KMS-11 (cell line): ENCODE measurements around the gene SP5.

ENCODE experiments used
- H2AFZ ChIP-seq: fragments of 200-600 bp; sonication (generic); 2 replicates; pipeline ENCODE4 v1.6.1; 2016; ENCODE audit warnings: antibody characterized with exemption, mixed run types, low read depth
- H3K27ac ChIP-seq: fragments of 200-600 bp; sonication (generic); 2 replicates; pipeline ENCODE4 v1.6.1; 2016; ENCODE audit warnings: mild to moderate bottlenecking, mixed run types
- H3K27me3 ChIP-seq: fragments of 200-600 bp; sonication (generic); 2 replicates; pipeline ENCODE4 v1.6.1; 2017; ENCODE audit warnings: mild to moderate bottlenecking, low read depth, mixed run types, moderate library complexity; ENCODE audit not compliant: insufficient read depth
- H3K36me3 ChIP-seq: fragments of 200-600 bp; sonication (generic); 2 replicates; pipeline ENCODE4 v1.6.1; 2017; ENCODE audit warnings: mild to moderate bottlenecking, mixed run types; ENCODE audit not compliant: insufficient read depth
- H3K4me1 ChIP-seq: fragments of 200-600 bp; sonication (generic); 2 replicates; pipeline ENCODE4 v1.6.1; 2016; ENCODE audit warnings: mild to moderate bottlenecking, low read depth, mixed run types; ENCODE audit not compliant: poor library complexity, severe bottlenecking
- H3K4me2 ChIP-seq: fragments of 200-600 bp; sonication (generic); 2 replicates; pipeline ENCODE4 v1.7.0; 2016; ENCODE audit warnings: mild to moderate bottlenecking, mixed run types
- H3K4me3 ChIP-seq: fragments of 200-600 bp; sonication (generic); IDR thresholded peaks from 2 replicates; pipeline ENCODE4 v1.6.1; 2017; ENCODE audit warnings: low read depth, low read length, mixed read lengths; ENCODE audit not compliant: insufficient read depth
- H3K79me2 ChIP-seq: fragments of 200-600 bp; sonication (generic); 2 replicates; pipeline ENCODE4 v1.6.1; 2016; ENCODE audit warnings: low read depth, mixed run types; ENCODE audit not compliant: insufficient read depth
- H3K9ac ChIP-seq: fragments of 200-600 bp; sonication (generic); 2 replicates; pipeline ENCODE4 v1.6.1; 2016; ENCODE audit warnings: mild to moderate bottlenecking, mixed run types
- H4K20me1 ChIP-seq: fragments of 200-600 bp; sonication (generic); 2 replicates; pipeline ENCODE4 v1.6.1; 2016; ENCODE audit warnings: mild to moderate bottlenecking, mixed run types; ENCODE audit not compliant: insufficient read depth
- TF ChIP-seq, protein P1 (sequence below): fragments of 200-600 bp; sonication (generic); conservative IDR thresholded peaks from 2 replicates; pipeline ENCODE4 v1.6.1; 2017; ENCODE audit warnings: low read depth, mild to moderate bottlenecking, antibody characterized with exemption, low read length, moderate library complexity, mixed read lengths

Gene SP5

GRCh38 chr2:170737821-170738220, 22.7 kb downstream of the SP5 start:
- Histone ChIP-seq H3K79me2 (no peaks in the 10 kb centered on the region), H3K4me2 (no peak overlapping the region), H3K27ac (no peak overlapping the region), H3K27me3 (no peaks in the 10 kb centered on the region), H3K36me3 (no peaks in the 10 kb centered on the region), H4K20me1 (no peaks in the 10 kb centered on the region), H3K4me3 (no peak overlapping the region), H3K9ac (no peak overlapping the region), H2AFZ (no peak overlapping the region), H3K4me1 (no peaks in the 10 kb centered on the region)
- TF ChIP-seq, protein P1, sequence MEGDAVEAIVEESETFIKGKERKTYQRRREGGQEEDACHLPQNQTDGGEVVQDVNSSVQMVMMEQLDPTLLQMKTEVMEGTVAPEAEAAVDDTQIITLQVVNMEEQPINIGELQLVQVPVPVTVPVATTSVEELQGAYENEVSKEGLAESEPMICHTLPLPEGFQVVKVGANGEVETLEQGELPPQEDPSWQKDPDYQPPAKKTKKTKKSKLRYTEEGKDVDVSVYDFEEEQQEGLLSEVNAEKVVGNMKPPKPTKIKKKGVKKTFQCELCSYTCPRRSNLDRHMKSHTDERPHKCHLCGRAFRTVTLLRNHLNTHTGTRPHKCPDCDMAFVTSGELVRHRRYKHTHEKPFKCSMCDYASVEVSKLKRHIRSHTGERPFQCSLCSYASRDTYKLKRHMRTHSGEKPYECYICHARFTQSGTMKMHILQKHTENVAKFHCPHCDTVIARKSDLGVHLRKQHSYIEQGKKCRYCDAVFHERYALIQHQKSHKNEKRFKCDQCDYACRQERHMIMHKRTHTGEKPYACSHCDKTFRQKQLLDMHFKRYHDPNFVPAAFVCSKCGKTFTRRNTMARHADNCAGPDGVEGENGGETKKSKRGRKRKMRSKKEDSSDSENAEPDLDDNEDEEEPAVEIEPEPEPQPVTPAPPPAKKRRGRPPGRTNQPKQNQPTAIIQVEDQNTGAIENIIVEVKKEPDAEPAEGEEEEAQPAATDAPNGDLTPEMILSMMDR = no peak

DNA sequence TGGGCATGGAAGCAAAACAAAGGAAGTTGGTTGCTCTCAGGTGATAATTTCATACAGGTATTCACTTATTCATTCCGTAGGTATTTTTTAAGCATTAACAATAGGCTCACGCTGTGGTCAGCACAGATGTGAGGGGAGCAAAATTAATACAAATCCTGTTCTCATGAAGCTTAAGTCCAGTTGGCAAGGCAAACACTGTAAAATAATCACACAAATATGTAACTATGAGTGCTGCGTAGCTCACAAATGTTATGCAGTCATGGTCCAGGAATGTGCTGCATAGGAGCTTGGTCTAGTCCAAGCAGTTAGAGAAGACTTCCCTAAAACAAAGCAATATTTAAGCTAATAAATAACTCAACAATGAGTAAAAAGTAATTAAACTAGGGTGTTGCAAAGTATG, 23.9 kb downstream of the SP5 start:
- Histone ChIP-seq H3K27me3 (no peaks in the 10 kb centered on the region), H3K27ac (no peak overlapping the region), H3K79me2 (no peaks in the 10 kb centered on the region), H3K4me1 (no peaks in the 10 kb centered on the region), H2AFZ (no peak overlapping the region), H4K20me1 (no peaks in the 10 kb centered on the region), H3K9ac (no peak overlapping the region), H3K36me3 (no peaks in the 10 kb centered on the region), H3K4me2 (no peak overlapping the region), H3K4me3 (no peak overlapping the region)
- TF ChIP-seq, protein P1 = no peak

DNA sequence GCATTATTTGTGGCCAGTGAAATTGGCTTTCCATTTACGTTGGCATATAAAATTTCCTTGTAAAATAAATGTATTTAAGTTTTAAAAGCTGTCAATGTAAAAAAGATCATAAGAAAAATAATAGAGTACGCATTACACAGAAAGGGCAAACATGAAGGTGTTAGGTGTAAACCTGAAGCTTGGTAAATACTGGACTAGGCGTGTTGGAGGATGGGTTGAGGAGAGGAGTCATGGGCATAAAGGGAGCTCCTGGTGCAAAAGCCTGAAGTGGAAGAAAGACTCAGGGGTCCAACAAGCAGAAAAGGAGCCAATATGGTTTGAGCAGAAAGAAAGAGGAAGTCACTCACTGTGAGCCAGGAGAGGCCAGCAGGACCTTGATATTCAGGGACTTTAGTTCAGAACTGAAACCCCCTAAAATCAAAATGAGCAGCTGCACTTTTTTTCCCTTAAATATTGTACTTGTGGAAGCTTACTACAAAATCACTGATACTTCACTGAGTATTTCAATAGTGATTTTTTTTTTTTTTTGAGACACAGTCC, 24.4 kb downstream of the SP5 start:
- Histone ChIP-seq H2AFZ (no peak overlapping the region), H3K27me3 (no peaks in the 10 kb centered on the region), H4K20me1 (no peaks in the 10 kb centered on the region), H3K79me2 (no peaks in the 10 kb centered on the region), H3K9ac (no peak overlapping the region), H3K4me2 (no peak overlapping the region), H3K4me1 (no peaks in the 10 kb centered on the region), H3K27ac (no peak overlapping the region), H3K4me3 (no peak overlapping the region), H3K36me3 (no peaks in the 10 kb centered on the region)
- TF ChIP-seq, protein P1 = no peak

GRCh38 chr2:170740660-170741059, 25.5 kb downstream of the SP5 start:
- H3K36me3 ChIP-seq = no peaks in the 10 kb centered on the region
- H3K4me3 ChIP-seq = no peak overlapping the region
- H3K4me1 ChIP-seq = no peaks in the 10 kb centered on the region
- H3K9ac ChIP-seq = no peak overlapping the region
- TF ChIP-seq, protein P1 = no peak
- H3K4me2 ChIP-seq = no peak overlapping the region
- H3K27me3 ChIP-seq = no peaks in the 10 kb centered on the region
- H3K27ac ChIP-seq = no peak overlapping the region
- H3K79me2 ChIP-seq = no peaks in the 10 kb centered on the region
- no peaks in the 10 kb centered on the region for H4K20me1 ChIP-seq
- H2AFZ ChIP-seq = no peak overlapping the region
